ENCODE results near the gene GPM6B. TPM values are rescaled to one million over a fixed set of nuclear protein-coding genes. Genes with fewer than 3 reads are reported as not detected.

Gene GPM6B
- total RNA-seq, 1 experiment from 2014 or later: 0.51 TPM

DNA sequence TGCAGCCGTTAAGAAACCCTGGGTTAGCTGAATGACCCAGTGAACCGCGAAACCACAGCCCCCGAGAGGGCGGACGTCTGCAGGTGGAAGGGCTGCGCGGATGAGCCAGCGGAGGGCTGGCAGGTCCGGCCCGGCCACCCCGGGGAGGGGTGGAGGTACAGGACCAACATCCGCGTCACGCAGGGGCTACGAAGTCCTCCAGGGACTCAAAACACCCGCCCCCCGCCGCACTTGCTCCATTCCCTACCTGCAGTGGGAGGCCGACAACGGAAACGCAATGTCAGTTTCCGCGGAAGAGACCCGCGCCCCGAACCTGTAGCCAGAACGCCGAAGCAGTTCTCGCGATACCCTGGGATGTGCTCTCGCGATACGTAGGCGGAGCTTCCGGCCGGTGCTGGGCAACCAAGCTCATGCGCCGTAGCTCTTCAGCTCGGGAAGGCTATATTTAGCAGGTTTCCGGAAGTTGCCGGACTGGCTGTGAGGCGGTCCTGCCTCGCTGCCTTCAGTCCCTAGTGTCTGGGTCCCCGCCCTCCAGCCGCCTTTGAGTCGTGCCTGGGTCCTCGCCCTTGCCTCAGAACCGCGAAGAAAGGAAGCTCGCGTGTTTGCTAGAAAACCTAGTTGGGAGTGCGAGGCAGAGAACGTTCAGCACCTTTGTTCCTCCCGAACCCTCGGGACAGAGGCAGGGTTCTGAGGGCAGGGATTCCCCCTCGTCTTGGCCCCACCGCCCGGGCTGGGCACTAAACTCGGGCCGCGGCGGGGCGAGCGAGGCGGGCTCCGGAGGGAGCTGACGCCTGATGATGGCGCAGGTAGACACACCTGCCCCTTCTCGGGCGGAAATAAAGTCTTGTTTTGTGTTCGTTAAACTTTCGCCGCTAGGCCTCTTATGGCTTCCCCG, 82.4 kb downstream of the GPM6B start, which contains the start of the genes OFD1 and TRAPPC2:
OFD1 (plus strand) TSS at position 471 of the 895 bp plus-strand sequence; CDS start at position 795, 324 bp downstream.
TRAPPC2 (minus strand) TSS at position 343 of the 895 bp plus-strand sequence. CDS start 14,657 bp downstream, outside the sequence.
- POLR2A ChIA-PET (ENCODE audit: unreplicated experiment): interaction anchor here (0.5 to 1.0 kb wide), 14 partner anchors 8 to 1600 kb away, joined by 3 to 25 read pairs (median 4); partner anchors contain the start of genes GEMIN8 and RAB9A

DNA sequence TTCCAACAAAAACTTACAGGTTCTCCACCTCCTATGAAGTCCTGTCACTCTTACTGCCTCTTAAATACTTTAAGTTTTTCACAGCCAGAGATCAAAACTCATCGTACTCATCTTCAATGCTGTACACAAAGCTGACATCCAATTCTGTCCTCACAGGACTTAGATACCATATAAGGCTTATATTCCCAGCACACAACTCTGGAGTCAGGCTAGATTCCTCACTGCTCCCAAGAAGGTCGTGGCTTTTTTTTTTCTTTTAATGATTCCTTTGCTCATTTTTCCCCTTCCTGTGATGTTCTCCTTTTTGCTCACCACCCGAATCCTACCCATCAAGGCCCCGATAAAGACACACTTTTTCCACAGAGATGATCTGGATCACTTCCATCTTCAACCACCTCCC, 83.4 kb downstream of the GPM6B start:
- Histone ChIP-seq H3F3A (ENCODE audit: low read length, unreplicated experiment) (no peaks in the 10 kb centered on the region), H4K20me1 (ENCODE audit: low read length) (no peaks in the 10 kb centered on the region), H2AFZ (ENCODE audit: low read length) (peak overlapping the region; percentile 79; the same call in 1 of the 2 replicates), H3K79me2 (ENCODE audit: low read length) (peaks cover 72% of the 10 kb centered on the region), H3K27me3 (ENCODE audit: low read length) (no peaks in the 10 kb centered on the region), H3K4me3 (ENCODE audit: low read length) (peak overlapping the region; percentile 100), H3K9me2 (replicated peaks; ENCODE audit: low read length) (no peaks in the 10 kb centered on the region), H3K9ac (ENCODE audit: low read length) (peak overlapping the region; percentile 98), H3K36me3 (ENCODE audit: low read depth, low read length) (peaks cover 14% of the 10 kb centered on the region), H3K27ac (ENCODE audit: low read length) (no peak overlapping the region), H3K9me3 (ENCODE audit: low read length) (no peaks in the 10 kb centered on the region), H3K4me2 (ENCODE audit: low read length) (peak overlapping the region; percentile 82), H3K4me1 (ENCODE audit: insufficient read depth, low read length) (peaks cover 11% of the 10 kb centered on the region)
- ChIA-PET CTCF (no interaction called here), POLR2A (ENCODE audit: unreplicated experiment) (no interaction called here)
- TF ChIP-seq EZH2 (IDR thresholded peaks at IDR 0.05; ENCODE audit: low read length, unreplicated experiment) (no peak), EZH2phosphoT487 (IDR thresholded peaks at IDR 0.05; ENCODE audit: borderline replicate concordance, low read length) (no peak)
- TF ChIP-seq, protein P1, sequence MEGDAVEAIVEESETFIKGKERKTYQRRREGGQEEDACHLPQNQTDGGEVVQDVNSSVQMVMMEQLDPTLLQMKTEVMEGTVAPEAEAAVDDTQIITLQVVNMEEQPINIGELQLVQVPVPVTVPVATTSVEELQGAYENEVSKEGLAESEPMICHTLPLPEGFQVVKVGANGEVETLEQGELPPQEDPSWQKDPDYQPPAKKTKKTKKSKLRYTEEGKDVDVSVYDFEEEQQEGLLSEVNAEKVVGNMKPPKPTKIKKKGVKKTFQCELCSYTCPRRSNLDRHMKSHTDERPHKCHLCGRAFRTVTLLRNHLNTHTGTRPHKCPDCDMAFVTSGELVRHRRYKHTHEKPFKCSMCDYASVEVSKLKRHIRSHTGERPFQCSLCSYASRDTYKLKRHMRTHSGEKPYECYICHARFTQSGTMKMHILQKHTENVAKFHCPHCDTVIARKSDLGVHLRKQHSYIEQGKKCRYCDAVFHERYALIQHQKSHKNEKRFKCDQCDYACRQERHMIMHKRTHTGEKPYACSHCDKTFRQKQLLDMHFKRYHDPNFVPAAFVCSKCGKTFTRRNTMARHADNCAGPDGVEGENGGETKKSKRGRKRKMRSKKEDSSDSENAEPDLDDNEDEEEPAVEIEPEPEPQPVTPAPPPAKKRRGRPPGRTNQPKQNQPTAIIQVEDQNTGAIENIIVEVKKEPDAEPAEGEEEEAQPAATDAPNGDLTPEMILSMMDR (conservative IDR thresholded peaks at IDR 0.05; ENCODE audit: low read depth, low read length): no peak
- no peak for DNase-seq
- BruUV-seq (replicated peaks): no TSS peak
- ATAC-seq: no peak
- intact Hi-C loops (cut with micrococcal nuclease): no loop called here

More for the DNA sequence above, 82.4 kb downstream of the GPM6B start, which contains the start of the genes OFD1 and TRAPPC2:
- Histone ChIP-seq H3F3A (ENCODE audit: low read length, unreplicated experiment) (no peaks in the 10 kb centered on the region), H3K27ac (ENCODE audit: low read length) (peak within 1 kb of the TSS; percentile 90), H3K9me2 (replicated peaks; ENCODE audit: low read length) (no peaks in the 10 kb centered on the region), H3K4me3 (ENCODE audit: low read length) (peak within 1 kb of the TSS; percentile 100), H4K20me1 (ENCODE audit: low read length) (no peaks in the 10 kb centered on the region), H3K27me3 (ENCODE audit: low read length) (no peaks in the 10 kb centered on the region), H3K9me3 (ENCODE audit: low read length) (no peaks in the 10 kb centered on the region), H3K9ac (ENCODE audit: low read length) (peak within 1 kb of the TSS; percentile 98), H3K4me2 (ENCODE audit: low read length) (peak within 1 kb of the TSS; percentile 82), H2AFZ (ENCODE audit: low read length) (peak within 1 kb of the TSS; percentile 79), H3K4me1 (ENCODE audit: insufficient read depth, low read length) (peaks cover 11% of the 10 kb centered on the region), H3K36me3 (ENCODE audit: low read depth, low read length) (peaks cover 17% of the 10 kb centered on the region), H3K79me2 (ENCODE audit: low read length) (peaks cover 63% of the 10 kb centered on the region)
- BruUV-seq (replicated peaks): no TSS peak
- DNase-seq (peak; percentile 96), ATAC-seq (peak; percentile 97)
- intact Hi-C loops (cut with micrococcal nuclease): loop anchor here (2.0 to 5.0 kb wide), 2 partner anchors 47 to 82 kb away; partner anchors contain the start of genes RAB9A and TCEANC
- CTCF ChIA-PET: interaction anchor here (0.6 to 1.1 kb wide), 2 partner anchors 16 to 228 kb away, joined by 4 read pairs; no protein-coding TSS in a partner anchor
- TF ChIP-seq EZH2 (IDR thresholded peaks at IDR 0.05; ENCODE audit: low read length, unreplicated experiment) (no peak), EZH2phosphoT487 (IDR thresholded peaks at IDR 0.05; ENCODE audit: borderline replicate concordance, low read length) (no peak)
- TF ChIP-seq, protein P1 (conservative IDR thresholded peaks at IDR 0.05; ENCODE audit: low read depth, low read length): no peak
